Ishikawa (cell line): ENCODE data around the gene CXXC5.

Experiments used
- EP300 ChIP-seq: IDR thresholded peaks from 2 replicates; pipeline ENCODE4 v1.6.1; 2012; ENCODE audit warnings: borderline replicate concordance
- FOXM1 ChIP-seq: IDR thresholded peaks from 2 replicates; pipeline ENCODE4 v1.6.1; 2012; ENCODE audit warnings: low read depth, borderline replicate concordance
- YY1 ChIP-seq: IDR thresholded peaks from 2 replicates; pipeline ENCODE4 v1.6.1; 2012; ENCODE audit warnings: low read depth
- ZBTB7A ChIP-seq: IDR thresholded peaks from 2 replicates; pipeline ENCODE4 v1.6.1; 2012; ENCODE audit warnings: low read depth
- TF ChIP-seq, protein P1 (sequence below): IDR thresholded peaks from 2 replicates; pipeline ENCODE4 v1.6.1; 2012; ENCODE audit warnings: low read depth, mild to moderate bottlenecking

GRCh38 chr5:139733010-139733688 is 85.0 kb downstream of the CXXC5 start:
- TF ChIP-seq, protein P1, sequence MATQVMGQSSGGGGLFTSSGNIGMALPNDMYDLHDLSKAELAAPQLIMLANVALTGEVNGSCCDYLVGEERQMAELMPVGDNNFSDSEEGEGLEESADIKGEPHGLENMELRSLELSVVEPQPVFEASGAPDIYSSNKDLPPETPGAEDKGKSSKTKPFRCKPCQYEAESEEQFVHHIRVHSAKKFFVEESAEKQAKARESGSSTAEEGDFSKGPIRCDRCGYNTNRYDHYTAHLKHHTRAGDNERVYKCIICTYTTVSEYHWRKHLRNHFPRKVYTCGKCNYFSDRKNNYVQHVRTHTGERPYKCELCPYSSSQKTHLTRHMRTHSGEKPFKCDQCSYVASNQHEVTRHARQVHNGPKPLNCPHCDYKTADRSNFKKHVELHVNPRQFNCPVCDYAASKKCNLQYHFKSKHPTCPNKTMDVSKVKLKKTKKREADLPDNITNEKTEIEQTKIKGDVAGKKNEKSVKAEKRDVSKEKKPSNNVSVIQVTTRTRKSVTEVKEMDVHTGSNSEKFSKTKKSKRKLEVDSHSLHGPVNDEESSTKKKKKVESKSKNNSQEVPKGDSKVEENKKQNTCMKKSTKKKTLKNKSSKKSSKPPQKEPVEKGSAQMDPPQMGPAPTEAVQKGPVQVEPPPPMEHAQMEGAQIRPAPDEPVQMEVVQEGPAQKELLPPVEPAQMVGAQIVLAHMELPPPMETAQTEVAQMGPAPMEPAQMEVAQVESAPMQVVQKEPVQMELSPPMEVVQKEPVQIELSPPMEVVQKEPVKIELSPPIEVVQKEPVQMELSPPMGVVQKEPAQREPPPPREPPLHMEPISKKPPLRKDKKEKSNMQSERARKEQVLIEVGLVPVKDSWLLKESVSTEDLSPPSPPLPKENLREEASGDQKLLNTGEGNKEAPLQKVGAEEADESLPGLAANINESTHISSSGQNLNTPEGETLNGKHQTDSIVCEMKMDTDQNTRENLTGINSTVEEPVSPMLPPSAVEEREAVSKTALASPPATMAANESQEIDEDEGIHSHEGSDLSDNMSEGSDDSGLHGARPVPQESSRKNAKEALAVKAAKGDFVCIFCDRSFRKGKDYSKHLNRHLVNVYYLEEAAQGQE: no peak
- TF ChIP-seq YY1 (no peak), ZBTB7A (no peak), FOXM1 (no peak), EP300 (no peak)
